Fibroblast of skin of back (primary cell): ENCODE data around the gene GARIN3.

Experiments used
- DNase-seq: peaks from one replicate; pipeline ENCODE4 v3.0.0-alpha.2; 2013

GARIN3 gene

DNA sequence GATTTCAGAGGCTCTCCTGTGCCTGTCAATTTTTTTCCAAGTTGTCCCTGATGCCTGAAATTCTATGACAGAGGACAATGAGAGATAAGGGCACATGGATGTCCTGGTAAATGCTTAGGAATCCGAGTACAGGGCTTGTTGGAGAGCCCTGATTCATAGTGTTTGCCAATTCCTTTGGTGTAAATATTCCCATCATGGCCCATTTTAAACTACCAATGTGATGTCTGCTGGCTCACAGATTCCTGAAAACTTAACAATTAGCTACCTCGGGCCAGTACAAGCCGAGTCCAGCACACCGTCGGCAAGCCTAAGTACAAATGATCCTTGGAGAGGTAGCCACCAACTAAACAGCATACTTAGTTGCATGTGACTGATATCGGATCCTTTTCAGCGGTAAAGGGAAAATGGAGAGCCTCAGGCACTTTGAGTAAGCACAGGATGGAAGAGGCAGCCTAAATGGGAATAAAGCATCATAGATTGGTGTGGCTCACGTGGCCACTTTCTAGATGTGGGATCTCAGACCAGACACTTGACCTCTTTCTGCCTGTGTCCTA is 18.1 kb upstream of the GARIN3 start:
- no peak for DNase-seq

DNA sequence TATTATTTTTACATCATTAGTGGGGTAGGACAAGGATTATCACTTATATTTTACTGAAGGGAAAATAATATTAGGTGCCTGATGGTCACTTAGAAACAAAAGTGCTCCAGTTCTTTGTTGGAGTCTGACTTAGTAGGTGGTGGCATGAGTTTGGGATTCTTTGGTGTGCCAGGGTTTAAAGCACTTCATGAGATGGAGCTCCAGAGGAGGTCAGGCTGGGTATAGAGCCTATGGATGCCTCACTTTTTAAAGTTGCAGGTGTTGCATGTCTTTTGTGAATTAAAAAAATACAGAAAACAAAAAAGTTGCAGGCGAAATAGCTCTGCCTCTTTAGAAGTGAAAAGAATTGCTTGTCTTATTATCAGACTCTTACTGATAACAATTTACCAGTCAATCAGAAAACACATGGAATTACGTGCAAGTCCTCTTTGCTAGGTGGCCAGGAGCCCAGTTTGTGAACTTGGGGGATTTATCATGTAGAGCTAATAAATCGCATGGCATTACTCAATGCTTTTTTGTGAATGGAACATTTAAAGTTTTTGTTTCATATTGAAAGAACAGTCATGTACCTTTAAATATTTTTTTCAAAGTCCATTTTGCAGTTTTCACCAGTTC is 16.2 kb upstream of the GARIN3 start:
- no peak for DNase-seq

DNA sequence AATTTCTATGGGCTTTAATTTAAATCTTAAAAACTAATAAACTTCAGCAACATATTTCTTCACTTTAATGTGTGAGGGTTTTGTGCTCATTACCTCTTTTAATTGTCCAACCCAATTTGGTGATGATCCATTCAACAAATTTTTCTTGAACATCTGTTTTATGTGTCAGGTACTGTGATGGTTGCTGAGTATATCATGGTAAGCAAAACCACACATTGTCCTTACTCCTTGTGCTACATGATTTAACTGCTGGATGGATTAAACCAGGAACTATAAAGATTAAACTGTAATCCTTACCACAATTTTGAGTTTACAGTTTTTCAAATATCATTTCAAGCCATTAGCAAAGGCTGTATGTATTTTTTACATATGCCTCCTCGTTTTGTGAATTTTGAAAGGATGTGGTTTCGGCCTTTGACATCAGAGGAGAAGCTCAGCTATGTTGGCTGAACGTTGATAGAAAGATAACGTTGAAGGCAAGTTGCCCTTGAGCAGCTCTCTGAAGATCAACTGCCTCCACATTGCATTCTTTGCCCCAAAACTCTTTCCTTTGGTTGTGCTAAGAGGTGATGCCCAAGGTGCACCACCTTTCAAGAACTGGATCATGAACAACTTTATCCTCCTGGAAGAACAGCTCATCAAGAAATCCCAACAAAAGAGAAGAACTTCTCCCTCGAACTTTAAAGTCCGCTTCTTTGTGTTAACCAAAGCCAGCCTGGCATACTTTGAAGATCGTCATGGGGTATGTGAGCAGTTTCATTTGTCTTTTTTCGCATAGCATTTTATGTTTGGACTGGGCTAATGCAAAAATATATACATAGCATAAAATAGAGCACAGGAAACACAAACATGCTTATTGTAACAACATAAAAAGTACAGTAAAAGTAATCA is 14.6 kb upstream of the GARIN3 start, which contains the start of gene ITK:
ITK (plus strand) TSS at position 467 of the 891 bp plus-strand sequence; CDS start at position 605, 138 bp downstream.
- no peak for DNase-seq

DNA sequence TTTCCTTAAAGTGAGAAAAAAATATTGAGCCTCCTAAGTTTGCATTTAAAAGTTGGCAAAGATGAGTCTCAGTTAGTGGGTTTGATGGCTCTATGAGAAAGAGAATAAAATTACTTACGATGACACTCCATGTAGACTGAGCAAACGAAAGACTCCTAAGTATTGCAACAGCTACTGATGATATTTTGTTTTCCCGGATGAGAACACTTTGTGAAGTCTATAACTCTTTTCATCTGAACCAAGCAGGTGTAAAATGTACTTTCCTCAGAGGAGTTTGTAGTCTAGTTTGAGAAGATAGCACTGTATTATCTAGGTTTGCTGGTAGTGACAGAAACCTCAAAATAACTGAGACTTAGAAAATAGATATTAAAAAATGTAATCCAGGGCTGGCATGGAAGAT is 12.9 kb upstream of the GARIN3 start:
- DNase-seq = no peak

DNA sequence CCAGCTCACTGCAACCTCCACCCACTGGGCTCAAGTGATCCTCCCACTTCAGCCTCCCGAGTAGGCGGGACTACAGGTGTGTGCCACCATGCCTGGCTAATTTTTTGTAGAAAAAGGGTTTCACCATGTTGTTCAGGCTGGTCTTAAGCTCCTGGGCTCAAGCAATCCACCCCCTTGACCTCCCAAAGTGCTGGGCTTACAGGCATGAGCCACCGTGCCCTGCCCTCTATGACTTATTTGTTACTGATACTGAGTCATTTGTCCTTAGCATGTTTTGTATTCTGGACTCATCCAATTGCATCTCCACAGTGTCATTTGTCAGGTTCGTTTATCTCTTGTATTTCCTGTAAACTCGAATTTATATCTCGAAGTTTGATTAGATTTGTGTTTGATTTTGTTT is 11.9 kb upstream of the GARIN3 start:
- DNase-seq = no peak

DNA sequence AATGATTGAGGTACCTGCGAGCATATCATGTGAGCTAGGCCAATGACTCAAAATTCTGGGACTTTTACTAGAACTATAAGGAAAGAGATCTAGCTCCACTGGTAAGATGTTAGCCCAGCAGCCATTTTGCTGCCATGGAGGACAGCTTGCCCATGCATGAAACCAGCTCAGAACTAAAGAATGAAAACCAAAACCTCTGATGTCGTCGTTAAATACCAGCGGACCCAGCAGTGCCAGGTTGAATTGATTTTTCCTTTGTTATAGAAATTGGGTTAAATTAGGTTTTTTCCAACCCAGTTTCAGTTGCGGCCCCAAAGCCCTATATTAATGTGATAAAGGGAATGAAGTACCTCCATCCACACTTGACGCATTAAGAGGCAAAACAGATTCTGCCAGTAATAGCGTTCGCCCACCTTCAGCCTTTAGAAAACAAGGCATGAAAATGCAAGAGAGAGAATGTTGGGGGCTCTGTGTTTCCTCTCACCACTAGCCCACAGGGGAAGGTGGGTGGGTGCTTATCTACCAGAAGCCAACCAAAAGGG is 9.1 kb upstream of the GARIN3 start:
- DNase-seq = no peak

DNA sequence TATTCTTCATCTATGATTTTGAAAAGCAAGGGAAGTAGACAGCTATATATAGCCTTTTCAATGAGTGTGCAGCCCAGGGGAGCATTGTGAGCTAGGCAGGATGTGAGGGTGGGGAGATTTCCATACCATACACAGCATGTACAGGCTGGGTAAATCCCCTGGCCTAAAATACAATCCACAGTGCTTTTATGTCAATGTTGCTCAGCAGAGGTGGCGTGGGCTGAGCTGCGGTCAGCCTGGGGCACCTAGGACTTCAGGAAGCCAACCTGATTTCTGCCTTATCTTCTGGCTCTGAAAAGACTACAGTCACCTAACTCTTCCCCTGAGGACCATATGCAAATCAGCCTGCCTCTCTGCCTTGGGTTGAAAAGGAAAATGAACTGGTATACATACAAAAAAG is 6.3 kb upstream of the GARIN3 start:
- peak; percentile 16 for DNase-seq

DNA sequence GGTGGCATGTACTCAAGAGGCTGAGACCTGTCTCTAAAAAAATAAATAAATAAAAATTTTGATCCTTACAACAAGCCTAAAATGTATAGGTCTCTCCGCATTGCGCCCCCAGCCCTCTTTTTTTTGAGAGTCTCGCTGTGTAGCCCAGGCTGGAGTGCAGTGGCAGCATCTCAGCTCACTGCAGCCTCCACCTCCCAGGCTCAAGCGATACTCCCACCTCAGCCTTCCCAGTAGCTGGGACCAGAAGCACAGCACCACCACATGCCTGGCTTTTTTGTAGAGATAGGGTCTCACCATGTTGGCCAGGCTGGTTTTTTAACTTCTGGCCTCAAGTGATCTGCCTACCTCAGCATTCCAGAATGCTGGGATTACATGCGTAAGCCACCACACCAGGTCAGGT is 2.2 kb upstream of the GARIN3 start:
- no peak for DNase-seq

DNA sequence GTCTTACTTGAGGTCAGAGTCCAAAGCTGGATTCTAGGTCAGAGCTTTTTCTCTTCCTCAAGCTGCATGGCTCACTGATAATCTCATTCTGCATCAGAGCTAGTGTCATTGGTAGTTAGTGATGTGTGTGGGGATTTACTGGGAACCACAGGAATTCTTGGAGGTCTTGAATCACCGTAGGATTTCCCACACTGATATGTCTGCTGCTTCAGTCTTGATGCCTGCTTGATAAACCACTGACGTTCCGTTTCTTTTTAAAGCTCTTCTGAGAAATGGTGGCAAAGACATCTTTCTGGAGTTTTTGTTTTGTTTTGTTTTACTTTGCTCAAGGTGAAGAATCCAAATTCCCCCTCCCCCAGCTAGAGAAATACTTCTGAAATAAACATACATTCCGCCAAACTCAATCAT is 1.2 kb upstream of the GARIN3 start:
- DNase-seq = peak; percentile 84

DNA sequence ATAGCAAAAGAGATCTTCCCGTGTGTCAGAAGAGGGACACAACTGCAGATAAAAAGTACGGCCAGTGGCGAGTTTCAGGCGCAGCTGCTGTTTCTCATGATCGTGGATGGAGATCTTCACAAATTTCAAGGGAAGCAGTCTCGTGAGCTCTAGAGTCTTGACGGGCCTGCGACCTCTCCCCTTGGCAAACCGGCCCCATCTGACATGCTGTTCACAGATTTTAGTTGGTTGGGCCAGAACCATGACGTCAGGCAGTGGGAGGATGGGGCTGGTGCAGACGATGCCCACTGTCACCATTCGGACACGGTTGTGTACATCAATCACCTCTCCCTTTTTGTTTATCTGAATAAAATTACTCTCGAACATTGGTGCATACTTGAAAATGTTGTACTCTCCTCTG is 396 bp downstream of the GARIN3 start:
- DNase-seq = no peak

DNA sequence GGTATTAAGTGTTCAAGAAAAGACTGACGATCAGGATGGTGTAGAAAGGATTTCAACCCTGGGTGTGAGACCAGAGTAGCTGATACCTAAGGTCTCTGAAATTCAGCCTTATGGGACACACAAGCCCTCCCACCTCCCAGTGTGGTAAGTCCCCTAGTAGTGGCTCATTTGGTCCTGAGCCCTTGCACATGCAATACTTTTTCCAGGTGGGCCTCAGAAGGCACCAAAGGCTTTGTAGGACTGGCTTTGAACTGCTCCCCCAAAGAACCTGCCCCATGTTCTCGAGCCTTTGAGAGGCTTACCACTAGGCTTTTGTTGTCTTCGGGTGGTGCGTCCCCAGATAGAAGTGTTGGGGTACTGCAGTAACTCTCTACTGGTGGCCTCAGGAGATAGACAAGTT is 803 bp downstream of the GARIN3 start:
- DNase-seq = no peak

DNA sequence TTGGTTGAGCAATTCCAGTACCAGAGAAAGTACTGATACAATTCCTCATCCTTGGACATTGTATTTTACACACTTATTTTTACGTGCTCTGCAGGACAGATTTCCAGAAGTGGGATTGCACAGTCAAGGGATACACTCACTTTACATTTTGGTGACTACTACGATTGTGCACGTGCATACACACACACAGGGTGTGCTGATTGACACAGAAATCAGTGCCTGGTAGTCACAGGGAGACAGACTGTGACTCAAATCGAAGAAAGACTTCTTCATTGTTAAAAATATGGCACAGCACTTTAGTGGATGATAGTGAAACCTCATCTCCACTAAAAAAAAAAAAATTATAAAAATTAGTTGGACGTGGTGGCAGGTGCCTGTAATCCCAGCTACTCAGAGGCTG is 1.5 kb downstream of the GARIN3 start:
- no peak for DNase-seq

DNA sequence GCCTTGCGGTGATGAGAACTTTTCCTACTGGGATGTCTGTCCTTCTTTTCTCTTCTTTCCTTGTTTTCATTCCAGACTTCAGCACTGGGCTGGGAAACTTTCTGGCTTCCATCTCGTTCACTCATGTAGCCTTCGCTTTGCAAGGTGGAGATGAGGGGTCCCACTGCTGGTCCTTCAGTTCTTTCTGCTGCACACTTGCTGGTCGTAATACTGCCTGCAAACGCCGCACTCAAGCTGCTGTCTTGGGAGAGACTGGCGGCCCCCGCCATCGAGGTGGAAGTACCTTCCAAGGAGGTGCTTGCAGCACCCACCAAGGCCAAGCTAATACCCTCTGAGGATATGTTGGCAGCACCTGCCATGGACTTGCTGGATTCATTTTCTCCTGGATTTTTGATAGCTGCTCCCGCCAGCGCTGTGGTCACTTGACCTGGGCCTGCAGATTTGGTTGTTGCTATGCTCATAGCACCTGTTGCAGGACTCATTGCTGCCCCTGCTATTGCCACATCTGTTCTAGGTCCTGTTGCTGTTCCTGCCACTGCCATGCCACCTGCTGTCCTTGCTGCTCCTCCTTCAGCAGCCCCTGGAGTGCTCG is 3.0 kb downstream of the GARIN3 start:
- DNase-seq = no peak

DNA sequence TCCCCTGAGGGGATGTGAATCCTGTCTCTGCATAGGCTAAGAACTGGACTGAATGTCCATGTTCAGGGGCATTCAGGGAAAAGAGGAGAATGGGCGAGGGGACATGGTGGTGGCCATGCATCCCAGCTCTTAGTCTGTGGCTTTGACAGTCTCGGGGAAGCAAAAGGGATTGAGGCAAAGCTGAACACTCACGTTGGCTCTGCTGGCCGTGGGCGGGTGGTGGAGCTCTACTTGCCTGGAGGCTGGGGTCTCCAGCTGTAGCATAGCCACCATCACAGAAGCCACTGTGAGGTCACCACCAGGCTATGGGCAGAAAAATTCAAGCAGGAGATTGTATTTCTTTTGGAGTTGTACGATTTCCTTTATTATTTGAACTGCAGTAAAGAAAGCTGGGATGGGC is 4.1 kb downstream of the GARIN3 start:
- no peak for DNase-seq

DNA sequence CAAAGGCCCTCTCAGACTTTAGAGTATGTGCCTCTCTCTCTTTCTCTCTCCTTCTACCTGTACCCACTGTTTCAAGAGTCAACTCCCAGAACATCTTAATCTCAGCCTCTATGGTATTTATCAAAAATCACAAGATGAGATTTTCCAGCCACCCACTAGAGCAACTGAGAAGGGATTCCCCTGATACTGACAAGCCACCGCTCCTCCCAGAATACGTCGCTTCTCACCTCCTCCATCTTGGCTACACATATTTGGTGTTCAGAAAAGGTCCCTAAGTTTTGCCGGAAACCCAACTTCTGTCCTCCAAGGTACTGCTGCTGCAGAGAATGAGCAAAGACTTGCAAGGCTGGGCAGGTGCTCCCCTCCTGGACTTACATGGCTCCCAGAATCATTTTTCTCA is 6.1 kb downstream of the GARIN3 start:
- no peak for DNase-seq

DNA sequence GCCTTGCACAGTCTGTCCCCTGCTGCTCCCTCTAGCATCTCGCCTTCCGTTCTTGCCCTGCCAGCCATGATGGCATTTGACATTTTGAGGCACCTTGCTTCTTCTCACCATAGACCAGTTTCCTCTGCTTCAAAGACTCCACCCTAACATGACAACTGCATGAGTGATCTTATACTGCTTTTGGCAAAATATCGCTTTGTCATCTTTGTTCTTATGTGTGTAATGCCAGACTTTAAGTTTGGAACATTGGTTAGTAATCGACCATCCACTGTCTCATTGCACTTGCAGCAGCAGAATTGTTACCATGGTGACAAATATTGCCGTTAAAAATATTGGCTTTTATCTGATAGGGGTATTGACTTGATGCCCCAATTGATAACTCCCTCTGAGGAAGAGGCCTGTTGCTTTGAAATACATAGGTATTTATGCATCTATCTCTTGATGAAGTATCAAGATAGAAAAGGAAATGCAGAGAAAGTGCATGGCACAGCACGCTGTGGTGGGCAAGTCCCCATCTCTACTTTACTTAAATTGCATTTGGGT is 6.8 kb downstream of the GARIN3 start:
- no peak for DNase-seq

DNA sequence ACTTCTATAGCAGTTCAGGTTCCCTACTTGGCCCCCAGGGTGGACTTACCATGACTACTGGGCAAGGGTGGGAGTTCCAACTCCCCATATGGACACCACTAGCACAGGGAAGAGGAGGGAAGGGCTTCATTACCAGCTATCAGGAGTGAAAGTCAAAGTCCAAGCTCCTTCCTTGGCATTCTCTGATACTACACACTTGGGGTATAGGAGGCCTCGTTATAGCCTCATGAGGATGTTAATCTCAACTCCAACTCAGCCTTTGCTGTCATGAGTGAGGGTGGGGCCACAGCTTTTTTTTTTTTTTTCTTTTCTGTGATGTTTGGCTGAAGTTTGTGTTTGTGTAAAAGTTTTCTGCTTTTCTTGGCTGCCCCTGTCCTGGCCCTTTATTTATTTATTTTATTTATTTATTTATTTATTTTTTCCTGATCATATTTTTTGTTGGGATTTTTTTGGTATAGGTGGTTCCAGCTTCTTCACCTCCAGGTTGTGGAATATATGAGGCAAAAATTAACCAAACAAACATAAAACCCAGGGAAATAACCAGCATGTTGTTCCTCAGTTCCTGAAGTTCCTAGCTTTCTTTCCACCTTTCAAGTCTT is 8.7 kb downstream of the GARIN3 start:
- DNase-seq = no peak

DNA sequence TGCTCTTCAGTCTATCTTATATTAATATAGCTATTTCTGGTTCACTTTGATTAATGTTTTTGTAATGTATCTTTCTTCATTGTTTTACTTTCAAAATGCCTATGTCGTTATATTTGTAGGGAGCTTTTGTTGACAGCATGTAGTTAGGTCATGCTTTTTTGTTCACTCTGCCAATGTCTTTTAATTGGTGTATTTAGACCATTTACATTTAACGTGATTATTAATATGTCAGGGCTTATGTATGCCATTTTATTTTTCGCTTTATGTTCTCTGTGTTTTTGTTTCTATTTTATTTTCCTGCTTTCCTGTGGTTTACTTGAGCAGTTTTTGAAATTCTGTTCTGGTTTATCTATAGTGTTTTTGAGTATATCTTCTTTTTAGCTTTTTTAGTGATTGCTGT is 10.8 kb downstream of the GARIN3 start:
- no peak for DNase-seq

DNA sequence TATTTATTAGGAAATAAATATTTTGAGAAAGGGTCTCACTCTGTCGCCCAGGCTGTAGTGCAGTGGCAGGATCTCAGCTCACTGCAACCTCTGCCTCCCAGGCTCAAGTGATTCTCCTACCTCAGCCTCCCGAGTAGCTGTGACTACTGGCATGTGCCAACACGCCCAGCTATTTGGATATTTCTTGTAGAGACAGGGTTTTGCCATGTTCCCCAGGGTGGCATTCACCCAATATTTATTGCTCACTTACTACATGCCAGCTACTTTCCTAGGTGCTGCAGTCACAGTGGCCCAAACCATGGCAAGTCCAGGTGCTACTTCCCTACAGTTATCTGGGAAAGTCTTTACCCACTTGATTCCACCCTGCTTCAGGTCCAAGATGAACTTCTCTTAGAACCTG is 15.1 kb downstream of the GARIN3 start:
- DNase-seq = no peak

DNA sequence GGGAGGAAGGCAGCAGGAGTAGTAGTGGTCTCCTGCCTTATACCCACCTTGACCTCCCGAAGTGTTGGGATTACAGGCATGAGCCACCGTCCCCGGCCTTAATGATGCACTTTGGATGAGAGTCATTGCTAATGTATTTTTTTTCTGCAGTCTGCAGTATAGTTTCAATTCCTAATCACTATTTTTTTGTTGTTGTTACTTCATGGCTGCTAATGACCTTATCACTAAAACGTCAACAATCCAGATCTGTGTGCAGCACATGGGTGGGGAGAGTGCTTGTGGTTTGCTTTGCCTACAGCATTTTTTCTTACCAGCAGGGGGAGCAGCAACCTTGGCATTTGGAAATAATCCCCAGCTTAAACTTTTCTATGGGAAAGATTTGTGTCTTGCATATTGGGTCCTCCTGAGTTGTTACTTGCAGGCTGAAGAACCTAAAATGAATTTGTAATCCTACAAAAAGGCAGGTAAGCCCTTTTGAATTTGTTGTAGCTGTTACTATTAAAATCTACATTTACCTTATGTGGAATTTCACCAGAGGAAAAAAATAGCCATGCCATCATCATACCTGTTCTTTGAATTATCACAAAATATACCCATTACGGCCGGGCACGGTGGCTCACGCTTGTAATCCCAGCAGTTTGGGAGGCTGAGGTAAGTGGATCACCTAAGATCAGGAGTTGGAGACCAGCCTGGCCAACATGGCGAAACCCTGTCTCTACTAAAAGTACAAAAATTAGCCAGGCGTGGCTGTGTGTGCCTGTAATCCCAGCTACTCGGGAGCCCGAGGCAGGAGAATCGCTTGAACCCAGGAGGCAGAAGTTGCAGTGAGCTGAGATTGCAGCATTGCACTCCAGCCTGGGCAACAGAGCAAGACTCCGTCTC is 17.1 kb downstream of the GARIN3 start:
- peak; percentile 67 for DNase-seq
